ENCODE measurements around the gene PELI2.

DNA sequence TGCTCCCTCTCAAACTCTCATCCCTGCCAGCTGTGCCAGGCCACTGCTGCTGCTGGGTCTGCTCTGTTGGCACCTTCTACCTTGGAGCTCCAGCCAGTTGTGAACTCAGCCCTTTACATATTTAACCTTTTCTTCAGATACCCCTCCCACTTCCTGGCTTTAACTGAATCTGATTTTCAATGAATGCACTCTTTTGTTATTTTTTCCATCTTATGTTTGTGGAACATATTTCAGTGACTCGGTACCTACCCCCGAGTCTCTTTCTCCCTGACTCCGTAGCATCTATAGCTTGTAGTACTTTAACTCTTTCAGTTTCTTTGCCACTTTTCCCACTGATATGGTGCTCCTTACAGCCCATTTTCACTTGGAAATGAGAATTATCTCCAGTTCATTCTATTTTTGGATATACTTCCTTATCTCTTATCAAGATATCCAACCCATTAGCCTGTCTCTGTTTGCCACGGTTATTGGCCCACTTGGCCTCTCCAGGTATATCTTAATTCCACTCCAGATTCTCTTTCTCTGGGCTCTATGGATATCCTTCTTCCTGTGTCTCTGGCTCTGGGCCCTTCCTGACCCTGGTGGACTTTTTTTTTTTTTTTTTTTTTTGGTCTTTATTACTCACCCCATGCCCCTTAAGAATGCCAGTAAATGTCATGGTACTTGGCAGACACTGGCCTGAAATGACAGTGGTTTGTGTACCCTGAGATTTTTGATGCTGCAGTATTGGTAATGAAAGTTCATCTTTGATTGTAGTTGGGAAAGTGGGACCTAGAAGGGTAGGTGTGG lies 62.7 kb downstream of the PELI2 start:
- TF ChIP-seq, protein P1, sequence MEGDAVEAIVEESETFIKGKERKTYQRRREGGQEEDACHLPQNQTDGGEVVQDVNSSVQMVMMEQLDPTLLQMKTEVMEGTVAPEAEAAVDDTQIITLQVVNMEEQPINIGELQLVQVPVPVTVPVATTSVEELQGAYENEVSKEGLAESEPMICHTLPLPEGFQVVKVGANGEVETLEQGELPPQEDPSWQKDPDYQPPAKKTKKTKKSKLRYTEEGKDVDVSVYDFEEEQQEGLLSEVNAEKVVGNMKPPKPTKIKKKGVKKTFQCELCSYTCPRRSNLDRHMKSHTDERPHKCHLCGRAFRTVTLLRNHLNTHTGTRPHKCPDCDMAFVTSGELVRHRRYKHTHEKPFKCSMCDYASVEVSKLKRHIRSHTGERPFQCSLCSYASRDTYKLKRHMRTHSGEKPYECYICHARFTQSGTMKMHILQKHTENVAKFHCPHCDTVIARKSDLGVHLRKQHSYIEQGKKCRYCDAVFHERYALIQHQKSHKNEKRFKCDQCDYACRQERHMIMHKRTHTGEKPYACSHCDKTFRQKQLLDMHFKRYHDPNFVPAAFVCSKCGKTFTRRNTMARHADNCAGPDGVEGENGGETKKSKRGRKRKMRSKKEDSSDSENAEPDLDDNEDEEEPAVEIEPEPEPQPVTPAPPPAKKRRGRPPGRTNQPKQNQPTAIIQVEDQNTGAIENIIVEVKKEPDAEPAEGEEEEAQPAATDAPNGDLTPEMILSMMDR (IDR thresholded peaks at IDR 0.05), result no peak
- TF ChIP-seq POLR2A (IDR thresholded peaks at IDR 0.05), result no peak
